ENCODE data around the gene AGAP1. TPM values are rescaled to one million over a fixed set of nuclear protein-coding genes. Genes with fewer than 3 reads are reported as not detected.

AGAP1 gene
- total and polyA plus RNA-seq, 2 donors from 2014 or later = 8.1 to 44.5 TPM

- DNase-seq (no peak), FAIRE-seq (no peak)
- Histone ChIP-seq H3K36me3 (ENCODE audit: control insufficient read depth in 2 of 3, insufficient read depth in 3 of 3, low read length in 3 of 3) (no peaks in the 10 kb centered on the region), H3K4me3 (ENCODE audit: low read length in 3 of 3) (no peak overlapping the region), H3K9me3 (ENCODE audit: control insufficient read depth in 2 of 3, insufficient read depth in 1 of 3, low read length in 3 of 3) (no peaks in the 10 kb centered on the region), H3K4me1 (ENCODE audit: control insufficient read depth in 2 of 3, insufficient read depth in 2 of 3, low read depth in 1 of 3, low read length in 3 of 3) (peaks cover 0 to 12% (median 6%) of the 10 kb centered on the region in 3 donors), H3K27ac (ENCODE audit: low read depth in 2 of 2, low read length in 2 of 2) (no peak overlapping the region), H3K27me3 (ENCODE audit: control insufficient read depth, insufficient read depth, low read length) (no peaks in the 10 kb centered on the region), H3K9ac (ENCODE audit: low read length in 3 of 3) (no peak overlapping the region)
- no peak for TF ChIP-seq CTCF (IDR thresholded peaks at IDR 0.05; ENCODE audit: borderline replicate concordance, extremely low read depth, insufficient read depth)
- intact Hi-C loops (cut with DNase I) = no loop called here
Observed at GRCh38 chr2:235922839-235923238, 429.0 kb downstream of the AGAP1 start.

GRCh38 chr2:235923859-235924674 is 430.2 kb downstream of the AGAP1 start:
- TF ChIP-seq CTCF (IDR thresholded peaks at IDR 0.05; ENCODE audit: borderline replicate concordance, extremely low read depth, insufficient read depth) = no peak
- intact Hi-C loops (cut with DNase I) = no loop called here
- Histone ChIP-seq H3K27ac (ENCODE audit: low read depth in 2 of 2, low read length in 2 of 2) (no peak overlapping the region), H3K4me1 (ENCODE audit: control insufficient read depth in 2 of 3, insufficient read depth in 2 of 3, low read depth in 1 of 3, low read length in 3 of 3) (peaks cover 0 to 12% (median 6%) of the 10 kb centered on the region in 3 donors), H3K4me3 (ENCODE audit: low read length in 3 of 3) (no peak overlapping the region), H3K36me3 (ENCODE audit: control insufficient read depth in 2 of 3, insufficient read depth in 3 of 3, low read length in 3 of 3) (no peaks in the 10 kb centered on the region), H3K9ac (ENCODE audit: low read length in 3 of 3) (no peak overlapping the region), H3K27me3 (ENCODE audit: control insufficient read depth, insufficient read depth, low read length) (no peaks in the 10 kb centered on the region), H3K9me3 (ENCODE audit: control insufficient read depth in 2 of 3, insufficient read depth in 1 of 3, low read length in 3 of 3) (no peaks in the 10 kb centered on the region)
- no peak for FAIRE-seq
- DNase-seq = no peak

- TF ChIP-seq CTCF (IDR thresholded peaks at IDR 0.05; ENCODE audit: borderline replicate concordance, extremely low read depth, insufficient read depth) = no peak
Observed at GRCh38 chr2:235924675-235925063, 430.8 kb downstream of the AGAP1 start.

More at GRCh38 chr2:235924675-235925063, 430.8 kb downstream of the AGAP1 start:
- Histone ChIP-seq H3K9ac (ENCODE audit: low read length in 3 of 3) (no peak overlapping the region), H3K9me3 (ENCODE audit: control insufficient read depth in 2 of 3, insufficient read depth in 1 of 3, low read length in 3 of 3) (no peaks in the 10 kb centered on the region), H3K36me3 (ENCODE audit: control insufficient read depth in 2 of 3, insufficient read depth in 3 of 3, low read length in 3 of 3) (no peaks in the 10 kb centered on the region), H3K4me3 (ENCODE audit: low read length in 3 of 3) (no peak overlapping the region), H3K27ac (ENCODE audit: low read depth in 2 of 2, low read length in 2 of 2) (no peak overlapping the region), H3K27me3 (ENCODE audit: control insufficient read depth, insufficient read depth, low read length) (no peaks in the 10 kb centered on the region), H3K4me1 (ENCODE audit: control insufficient read depth in 2 of 3, insufficient read depth in 2 of 3, low read depth in 1 of 3, low read length in 3 of 3) (peaks cover 0 to 12% (median 6%) of the 10 kb centered on the region in 3 donors)
- FAIRE-seq = no peak
- DNase-seq = no peak
- intact Hi-C loops (cut with DNase I) = no loop called here

All from kidney (tissue), 14 donors.